GM18907 (cell line): ENCODE data around the gene VCL.
"Not testable (repeated sequence)": the region's sequence is repeated elsewhere in the genome, so short reads cannot be mapped to it uniquely, and the experiment has no call there.

Experiments
- ATAC-seq: cut with Tn5 transposase; IDR thresholded peaks from one replicate; pipeline ENCODE4 v1.9.1; 2021; ENCODE audit warnings: mild to moderate bottlenecking, moderate library complexity; ENCODE audit not compliant: unreplicated experiment

VCL gene

DNA sequence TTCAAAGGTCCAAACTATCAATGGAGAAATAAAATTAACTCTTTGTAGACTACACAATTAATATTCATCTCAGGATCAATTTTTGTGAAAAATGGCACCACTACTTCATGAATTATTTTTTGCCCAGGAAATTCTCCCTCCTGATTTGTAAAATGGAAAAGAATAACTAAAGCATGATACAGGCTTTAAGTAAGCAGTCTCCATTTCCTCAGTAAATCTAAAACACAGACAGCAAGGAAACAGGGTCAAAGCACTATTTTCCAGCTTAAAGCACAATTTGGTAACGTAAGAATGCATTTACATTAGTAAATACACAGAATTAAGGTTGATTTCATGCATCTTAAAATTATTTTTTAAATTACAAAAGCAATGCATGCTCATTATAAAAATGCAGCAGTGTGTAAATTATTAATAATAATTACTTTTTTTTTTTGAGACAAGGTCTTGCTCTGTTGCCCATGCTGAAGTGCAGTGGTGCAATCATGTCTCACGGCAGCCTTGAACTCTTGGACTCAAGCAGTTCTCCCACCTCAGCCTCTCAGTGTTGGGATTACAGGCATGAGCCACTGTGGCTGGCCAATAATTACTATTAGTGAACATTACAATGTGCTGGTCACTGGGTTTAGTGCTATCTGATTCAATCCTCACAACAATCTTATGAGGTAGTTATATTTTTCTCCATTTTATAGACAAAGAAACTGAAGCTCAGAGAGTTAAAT, 26.1 kb upstream of the VCL start:
- ATAC-seq, result no peak

DNA sequence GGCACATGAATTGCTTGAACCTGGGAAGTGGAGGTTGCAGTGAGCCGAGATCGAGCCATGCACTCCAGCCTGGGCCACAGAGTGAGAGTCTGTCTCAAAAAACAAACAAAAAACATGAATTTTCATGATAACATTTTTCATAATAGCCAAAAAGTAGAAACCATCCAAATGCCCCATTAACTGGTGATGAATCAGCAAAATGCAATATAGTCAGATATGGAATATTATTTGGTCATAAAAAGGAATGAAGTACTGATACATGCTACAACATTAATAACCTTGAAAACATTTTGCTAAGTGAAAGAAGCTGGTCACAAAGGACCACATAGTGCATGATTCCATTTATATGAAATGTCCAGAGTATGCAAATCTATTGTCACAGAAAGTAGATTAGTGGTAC, 24.5 kb upstream of the VCL start:
- ATAC-seq, result no peak

DNA sequence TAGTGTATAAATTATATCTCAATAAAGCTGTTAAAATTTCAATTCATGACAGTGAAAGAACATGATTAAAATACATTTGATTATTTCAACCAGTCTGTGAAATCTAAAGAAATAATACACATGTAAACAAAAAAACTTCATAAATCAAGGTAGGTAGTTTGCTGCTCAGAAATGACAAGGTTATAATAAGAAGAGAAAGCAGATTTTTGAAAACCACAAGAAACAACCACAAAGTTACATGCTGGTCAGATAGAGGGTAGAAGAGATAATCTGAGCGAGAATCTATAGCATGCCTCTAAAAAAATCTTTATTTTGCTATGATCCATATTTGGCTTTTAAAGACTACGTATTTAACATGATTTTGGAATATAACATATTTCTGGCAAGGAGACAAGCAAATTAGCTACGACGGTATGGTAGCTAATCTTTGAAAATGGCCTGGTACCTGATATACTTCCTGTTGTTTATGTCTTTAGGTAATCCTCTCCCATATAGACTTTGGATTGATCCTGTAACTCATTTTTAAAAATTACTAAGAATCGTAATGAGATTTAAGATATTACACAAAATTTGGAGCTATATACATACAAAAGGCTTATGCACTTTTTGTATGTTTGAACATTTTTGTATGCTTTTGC, 23.5 kb upstream of the VCL start:
- ATAC-seq, result no peak

DNA sequence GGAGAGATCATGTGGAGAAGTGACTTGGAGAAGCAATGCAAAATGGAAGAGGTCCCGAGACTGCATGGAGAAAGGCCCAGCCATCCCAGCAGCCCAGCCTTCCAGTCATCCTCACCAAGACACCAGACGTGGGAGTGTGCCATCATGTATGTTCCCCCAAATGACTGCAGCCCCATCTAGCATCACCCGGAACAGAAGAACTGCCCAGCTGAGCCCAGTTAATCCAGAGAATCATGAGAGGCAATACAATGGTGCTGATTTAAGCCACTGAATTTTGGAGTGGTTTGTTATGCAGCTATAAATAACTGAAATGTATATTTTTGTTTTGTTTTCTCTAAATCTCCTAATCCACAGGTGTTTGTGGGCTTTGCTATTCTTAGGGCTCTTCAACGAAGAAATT, 22.5 kb upstream of the VCL start:
- no peak for ATAC-seq

DNA sequence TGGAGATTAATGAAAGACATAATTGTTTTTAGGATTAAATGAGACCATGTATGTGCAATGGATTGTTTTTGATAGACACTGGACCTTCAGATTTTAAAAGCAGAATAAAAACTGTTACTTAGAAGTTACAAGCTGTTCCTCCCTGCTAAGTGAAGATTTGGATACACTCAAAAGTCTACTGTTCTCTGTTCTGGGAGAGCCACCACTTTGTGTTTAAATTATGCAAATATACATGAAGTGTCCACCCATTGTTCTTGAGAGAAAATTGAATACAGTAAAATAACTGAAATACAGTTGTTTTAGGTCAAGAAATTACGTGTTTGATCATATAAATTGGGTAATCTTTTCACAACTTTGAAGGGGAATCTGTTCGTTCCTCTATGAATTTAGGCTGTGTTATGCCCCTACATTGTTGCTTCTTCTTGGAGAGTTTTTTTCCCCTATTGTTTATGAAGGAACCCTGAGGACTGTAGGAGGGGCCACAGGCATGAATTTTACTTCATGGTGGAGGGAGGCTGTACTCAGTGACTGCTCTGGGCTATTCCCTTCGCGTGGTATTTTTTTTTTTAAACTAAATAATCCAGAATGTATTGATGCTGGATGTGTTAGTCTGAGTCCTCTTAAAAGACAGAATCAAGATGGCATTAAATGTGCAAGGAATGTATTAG, 18.6 kb upstream of the VCL start:
- ATAC-seq, result no peak

DNA sequence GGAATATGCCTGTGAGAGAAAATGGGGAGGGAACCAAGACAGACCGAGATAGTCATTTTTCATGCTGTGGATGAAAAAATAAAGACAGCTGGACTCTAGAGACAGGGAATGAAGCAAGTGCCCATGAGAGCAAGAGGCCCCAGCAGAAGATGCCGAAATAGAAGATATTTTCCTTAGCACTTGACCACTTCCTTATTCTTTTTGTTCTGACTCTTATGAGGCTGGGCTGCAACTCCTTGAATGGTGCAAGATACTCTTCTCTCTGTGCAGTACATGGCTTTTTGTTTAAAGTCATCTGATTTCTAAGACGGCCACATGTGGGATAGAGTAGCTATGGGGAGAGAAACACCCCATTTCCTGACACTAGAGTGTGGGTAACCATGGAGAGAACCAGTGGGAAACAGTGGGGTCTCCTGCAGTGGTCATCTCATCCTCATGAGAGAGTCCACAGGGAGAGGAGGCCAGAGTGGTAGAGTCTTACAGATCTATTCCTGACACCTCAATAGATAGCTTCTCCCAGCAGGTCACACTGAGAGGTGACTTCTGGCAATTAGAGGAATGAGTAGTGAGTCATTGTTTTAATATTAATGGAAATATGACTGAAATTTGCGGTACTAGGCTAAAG, 18.0 kb upstream of the VCL start:
- no peak for ATAC-seq

DNA sequence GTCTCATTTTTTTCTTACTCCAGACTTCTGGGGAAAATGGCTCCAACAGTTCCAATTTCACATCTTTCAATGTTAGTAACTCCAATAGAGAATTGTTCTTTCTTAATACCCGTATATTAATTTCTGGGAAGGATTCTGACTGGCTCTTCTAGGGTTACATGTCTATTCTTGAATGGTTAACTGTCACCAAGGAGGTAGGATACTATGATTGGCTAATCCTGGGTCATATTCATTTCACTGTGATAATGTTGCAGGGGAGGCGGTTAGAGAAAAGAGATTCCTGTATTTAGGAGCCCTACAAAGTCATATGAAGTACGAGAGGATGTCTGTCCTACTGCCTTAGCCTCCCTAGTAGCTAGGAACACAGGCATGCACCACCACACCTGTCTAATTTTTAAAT, 16.1 kb upstream of the VCL start:
- no peak for ATAC-seq

DNA sequence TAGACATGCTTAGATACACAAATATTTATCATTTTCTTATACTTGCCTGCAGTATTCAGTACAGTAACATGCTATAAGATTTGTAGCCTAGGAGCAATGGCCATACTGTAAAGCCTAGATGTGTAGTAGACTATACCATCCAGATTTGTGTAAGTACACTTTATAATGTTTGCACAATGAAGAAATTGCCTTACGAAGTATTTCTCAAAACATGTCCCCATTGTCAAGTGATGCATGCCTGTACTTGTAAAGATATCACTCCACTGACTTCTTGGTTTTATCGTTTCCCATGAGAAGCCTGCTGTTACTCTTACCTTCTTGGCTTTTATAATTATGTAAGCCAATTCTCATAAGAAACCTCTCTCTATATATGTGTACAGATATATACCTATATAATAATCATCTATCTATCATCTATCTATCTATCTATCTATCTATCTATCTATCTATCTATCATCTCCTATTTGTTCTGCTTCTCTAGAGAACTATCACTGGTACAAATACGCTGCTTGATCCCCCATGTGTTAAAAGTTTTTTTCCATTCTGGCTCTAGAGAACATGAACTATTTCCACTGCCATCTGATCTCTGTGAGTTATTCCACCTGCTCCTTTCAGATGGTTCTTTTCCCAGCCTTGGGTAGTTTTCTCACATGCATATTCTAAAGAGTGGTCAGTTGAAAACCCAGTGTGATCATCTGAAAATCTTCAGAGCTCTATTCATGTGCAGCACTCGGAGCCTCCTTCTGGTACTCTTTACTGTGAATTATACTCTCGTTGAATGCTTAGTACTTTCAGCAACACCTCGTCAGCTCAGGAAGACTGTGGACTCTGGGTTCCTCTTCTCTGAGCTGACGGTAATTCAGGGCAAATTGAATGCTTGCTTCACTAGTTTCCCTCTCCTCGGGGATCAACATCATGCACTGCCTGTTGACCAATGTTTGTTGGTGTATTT, 14.5 kb upstream of the VCL start:
- no peak for ATAC-seq

DNA sequence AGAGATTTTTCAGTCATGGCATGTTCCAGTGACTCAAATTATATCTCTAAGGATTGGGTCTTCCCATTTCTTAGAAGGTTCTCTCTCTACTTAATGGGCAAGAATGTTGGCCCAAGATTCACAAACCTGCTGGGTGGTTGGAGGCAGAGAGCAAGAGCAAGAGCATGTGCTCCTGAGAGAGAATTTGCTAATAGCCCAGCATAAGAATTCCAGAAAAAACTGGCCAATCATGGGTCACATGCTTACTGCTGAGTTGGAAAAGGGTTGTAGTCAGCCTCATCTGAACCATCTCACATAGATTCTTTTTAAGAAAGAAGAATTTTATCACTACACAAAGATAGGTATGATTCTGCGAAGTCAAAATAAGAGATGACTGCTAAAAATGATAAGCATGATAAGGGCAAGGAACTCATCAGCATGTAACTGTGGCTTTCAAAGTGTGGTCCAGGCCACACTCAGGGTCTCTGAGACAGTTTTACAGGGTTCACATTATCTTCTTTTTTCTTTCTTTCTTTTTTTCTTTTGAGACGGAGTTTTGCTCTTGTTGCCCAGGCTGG, 8.2 kb upstream of the VCL start:
- ATAC-seq, result no peak

DNA sequence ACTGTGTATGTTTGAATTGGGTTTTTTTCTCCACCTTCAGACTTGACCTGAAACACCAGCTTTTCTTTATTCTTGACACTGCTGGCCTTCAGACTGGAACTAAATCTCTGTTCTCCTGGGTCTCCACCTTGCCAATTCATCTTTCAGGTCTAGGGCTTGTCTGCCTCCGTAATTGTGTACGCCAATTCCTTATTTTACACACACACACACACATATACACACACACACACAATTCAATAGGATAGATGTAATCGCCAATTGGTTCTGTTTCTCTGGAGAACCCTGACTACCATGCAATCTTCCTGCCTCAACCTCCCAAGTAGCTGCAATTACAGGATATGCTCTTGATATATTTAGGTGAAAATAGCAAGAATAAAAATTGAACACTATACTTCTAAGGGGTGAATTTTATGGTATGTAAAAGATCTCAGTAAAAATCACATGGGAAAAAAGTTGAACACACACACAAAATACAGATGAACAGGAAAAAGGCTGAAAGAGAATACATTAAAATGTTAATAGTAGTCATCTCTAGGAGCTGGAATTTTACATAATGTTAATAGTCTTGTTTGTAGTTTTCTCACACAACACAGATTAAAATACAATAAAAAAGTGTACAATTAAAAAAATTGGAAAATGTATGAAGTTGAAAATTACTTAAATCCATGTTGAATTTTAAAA, 6.6 kb upstream of the VCL start:
- no peak for ATAC-seq

DNA sequence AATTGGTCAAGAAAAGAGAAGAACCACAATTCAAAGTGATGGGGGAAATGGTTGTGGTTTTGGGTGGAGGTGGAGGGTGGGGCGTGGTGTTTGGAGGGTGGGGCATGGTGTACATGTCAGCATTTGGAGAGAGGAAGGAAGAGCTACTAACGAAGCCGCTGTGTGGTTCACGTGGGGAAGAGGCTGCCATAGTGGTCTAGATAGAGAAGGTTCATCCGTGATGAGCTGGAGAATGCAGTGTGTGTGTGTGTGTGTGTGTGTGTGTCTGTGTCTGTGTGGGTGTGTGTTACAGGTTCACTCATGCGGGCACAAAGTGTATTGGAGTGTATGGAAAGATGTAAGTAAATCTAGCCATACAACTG, 6.1 kb upstream of the VCL start:
- ATAC-seq, result no peak

DNA sequence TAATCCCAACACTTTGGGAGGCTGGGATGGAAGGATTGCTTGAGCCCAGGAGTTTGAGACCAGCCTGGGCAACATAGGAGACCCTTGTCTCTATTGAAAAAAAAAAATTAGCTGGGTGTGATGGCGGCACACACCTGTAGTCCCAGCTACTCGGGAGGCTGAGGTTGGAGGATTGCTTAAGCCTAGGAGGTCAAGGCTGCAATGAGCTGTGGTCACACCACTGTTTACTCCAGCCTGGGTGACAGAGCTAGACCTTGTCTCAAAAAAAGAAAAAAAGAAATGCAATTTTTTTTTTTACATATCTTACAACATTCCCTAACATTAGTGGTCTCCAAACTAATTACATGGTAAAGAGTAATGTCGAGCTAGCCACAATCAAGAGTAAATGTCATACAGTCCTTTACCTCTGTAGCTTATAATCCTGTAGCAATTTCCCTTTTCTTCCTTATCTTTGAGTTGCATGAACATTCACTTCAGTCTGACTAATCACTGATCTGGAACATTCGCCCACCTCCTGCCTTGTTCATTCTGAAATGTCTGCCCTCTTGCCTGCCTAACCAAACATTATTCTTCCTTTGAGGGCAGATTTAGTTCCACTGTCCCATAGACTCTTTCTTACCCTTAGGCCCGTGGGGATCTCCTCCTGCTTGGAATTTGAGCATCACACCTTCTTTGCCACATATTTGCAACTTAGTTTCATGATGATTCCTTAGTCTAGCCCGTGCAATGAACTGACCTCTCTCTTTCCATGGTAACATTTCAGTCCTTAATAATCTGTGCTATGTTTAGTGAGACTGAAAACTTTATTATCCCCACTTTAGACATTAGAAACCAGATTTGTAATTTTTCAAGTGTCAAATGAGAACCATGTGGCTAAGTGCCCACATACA, 4.8 kb upstream of the VCL start:
- no peak for ATAC-seq

DNA sequence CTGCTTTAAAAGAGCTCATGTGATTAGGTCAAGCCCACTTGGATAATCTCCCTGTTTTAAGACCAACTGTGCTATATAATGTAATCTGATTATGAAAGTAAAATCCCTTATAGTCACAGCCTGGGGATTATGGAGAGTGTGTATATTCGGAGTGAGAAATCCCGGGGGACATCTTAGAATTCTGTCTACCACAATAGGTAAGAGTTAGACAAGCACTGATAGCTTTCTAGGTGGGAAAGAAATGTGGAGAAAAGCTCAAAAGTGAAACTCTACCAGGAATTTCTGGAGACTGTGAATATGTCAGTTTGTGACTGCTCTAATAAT, 2.9 kb upstream of the VCL start:
- no peak for ATAC-seq

DNA sequence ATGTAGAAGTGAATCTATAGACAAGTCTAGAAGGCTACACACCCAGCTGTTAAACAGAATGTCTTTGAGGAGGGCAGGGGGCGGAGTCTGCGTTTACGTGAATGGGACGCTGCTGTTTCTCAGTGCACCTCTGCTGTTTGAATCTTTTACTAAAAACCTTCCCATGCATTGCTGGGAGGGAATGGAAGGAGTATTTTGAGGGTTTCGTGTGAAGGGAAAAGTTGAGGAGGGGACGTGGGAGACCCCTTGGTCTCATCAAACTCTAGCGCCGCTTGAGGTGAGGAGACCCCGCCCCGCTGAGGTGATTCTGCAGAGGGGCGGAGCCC, 492 bp upstream of the VCL start:
- ATAC-seq, result peak; percentile 39

DNA sequence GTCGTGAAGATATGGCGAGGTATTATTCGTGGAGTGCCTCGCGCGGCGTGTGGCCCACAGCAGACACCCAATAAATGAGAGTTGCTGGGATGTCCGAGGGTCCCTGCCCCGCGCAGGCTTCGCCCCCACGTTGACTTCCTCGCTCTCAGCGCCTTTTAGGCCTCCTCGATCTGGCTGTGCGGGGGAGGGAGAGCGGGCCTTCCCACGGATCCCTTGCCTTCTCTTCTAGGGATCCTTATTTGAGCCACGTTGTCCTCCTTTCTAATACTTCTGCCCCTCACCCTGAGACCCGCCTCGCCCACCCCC, 660 bp downstream of the VCL start:
- ATAC-seq, result no peak

DNA sequence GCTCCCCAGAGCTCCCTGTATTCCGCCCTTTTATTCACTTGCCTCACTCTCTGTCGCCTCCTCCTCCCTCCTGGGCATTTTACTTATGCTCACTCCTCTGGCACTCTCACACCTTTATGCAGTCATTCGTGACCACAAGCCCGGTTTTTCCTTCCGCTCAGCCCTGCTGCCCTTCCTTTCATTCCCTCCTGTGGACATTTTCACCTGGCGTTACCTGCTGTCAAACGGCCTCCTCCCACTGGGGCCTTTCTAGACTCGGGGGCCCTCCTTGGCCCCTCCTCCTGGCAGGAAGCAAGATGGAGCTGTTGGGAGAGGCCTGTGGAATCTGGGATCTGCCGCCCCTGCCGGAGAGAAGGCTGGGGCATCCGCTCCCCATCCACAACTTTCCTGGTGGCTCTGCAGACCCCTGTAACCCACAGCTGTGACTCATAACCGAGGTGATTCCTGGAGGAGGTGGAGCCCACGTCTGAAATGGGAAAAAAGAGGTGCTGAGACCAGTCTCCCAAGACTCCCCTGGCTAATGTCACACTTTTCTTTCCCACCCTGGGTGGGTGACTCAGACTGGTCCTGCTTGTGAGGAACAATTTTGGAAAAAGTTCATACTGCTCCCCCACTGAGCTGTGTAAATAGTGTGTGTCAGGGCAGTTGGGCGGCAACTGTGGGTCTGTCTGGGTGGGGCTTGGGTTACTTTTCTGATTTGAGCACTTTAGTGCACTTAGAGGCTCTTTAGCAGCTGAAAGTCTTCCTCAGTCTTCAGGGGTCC, 1.2 kb downstream of the VCL start:
- ATAC-seq, result no peak

DNA sequence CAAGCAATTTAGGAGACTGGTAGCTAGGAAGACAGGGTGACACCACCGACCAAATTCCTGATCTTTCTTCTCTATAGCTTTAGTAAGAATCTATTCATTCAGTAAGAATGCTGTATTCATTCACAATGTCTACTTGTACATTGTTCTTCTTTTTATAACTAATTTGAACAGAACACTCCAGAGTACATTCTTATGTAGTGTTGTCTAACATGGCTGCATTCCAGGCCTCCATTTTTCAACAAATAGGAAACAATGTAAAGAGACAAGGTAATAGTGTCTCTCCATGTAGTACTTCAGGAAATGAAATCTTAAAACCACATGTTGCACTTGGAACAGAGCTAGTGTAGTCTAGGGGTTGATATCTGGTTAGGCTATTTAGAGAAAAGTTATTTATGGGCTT, 1.8 kb downstream of the VCL start:
- ATAC-seq, result no peak

DNA sequence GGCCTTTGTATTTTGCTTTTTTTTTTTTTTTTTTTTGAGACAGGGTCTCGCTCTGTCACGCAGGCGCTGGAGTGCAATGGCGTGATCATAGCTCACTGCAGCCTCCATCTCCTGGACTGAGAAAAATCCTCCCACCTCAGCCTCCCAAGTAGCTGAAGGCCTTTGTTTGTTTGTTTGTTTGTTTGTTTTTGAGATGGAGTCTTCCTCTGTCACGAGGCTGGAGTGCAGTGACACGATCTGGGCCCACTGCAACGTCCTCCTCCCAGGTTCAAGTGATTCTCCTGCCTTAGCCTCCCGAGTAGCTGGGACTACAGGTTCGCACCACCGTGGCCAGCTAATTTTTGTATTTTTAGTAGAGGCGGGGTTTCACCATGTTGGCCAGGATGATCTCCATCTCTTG, 2.3 kb downstream of the VCL start:
- not testable (repeated sequence) for ATAC-seq
